ENCODE measurements around the gene ATP1B3.
"Not testable (repeated sequence)": the region's sequence is repeated elsewhere in the genome, so short reads cannot be mapped to it uniquely, and the experiment has no call there.

ATP1B3 gene

GRCh38 chr3:141878326-141878725 is 1.9 kb downstream of the ATP1B3 start:
- Histone ChIP-seq H3K4me3 (ENCODE audit: low read depth in 1 of 2, low read length in 1 of 2) (no peak overlapping the region), H3K4me1 (ENCODE audit: control insufficient read depth in 1 of 2, insufficient read depth in 1 of 2, low read depth in 1 of 2, low read length in 1 of 2) (peaks cover 13 to 17% of the 10 kb centered on the region in 2 experiments), H3K27ac (no peak overlapping the region), H3K27me3 (peaks cover 18% of the 10 kb centered on the region), H3K36me3 (no peaks in the 10 kb centered on the region), H3K9me3 (no peaks in the 10 kb centered on the region)
- no peak for TF ChIP-seq CTCF (IDR thresholded peaks at IDR 0.05)

- Histone ChIP-seq H3K27me3 (peaks cover 18% of the 10 kb centered on the region), H3K27ac (no peak overlapping the region), H3K9me3 (no peaks in the 10 kb centered on the region), H3K4me1 (ENCODE audit: control insufficient read depth in 1 of 2, insufficient read depth in 1 of 2, low read depth in 1 of 2, low read length in 1 of 2) (peaks cover 13 to 17% of the 10 kb centered on the region in 2 experiments), H3K36me3 (no peaks in the 10 kb centered on the region), H3K4me3 (ENCODE audit: low read depth in 1 of 2, low read length in 1 of 2) (no peak overlapping the region)
- TF ChIP-seq CTCF (IDR thresholded peaks at IDR 0.05), result no peak
Observed at GRCh38 chr3:141878817-141879216, 2.4 kb downstream of the ATP1B3 start.

GRCh38 chr3:141881702-141882101 is 5.3 kb downstream of the ATP1B3 start:
- H3K27me3 ChIP-seq, result peaks cover 15% of the 10 kb centered on the region
- no peaks in the 10 kb centered on the region for H3K36me3 ChIP-seq
- no peak overlapping the region for H3K27ac ChIP-seq
- H3K4me3 ChIP-seq (ENCODE audit: low read depth in 1 of 2, low read length in 1 of 2), result no peak overlapping the region
- H3K9me3 ChIP-seq, result no peaks in the 10 kb centered on the region
- no peak for TF ChIP-seq CTCF (IDR thresholded peaks at IDR 0.05)
- H3K4me1 ChIP-seq (ENCODE audit: control insufficient read depth in 1 of 2, insufficient read depth in 1 of 2, low read depth in 1 of 2, low read length in 1 of 2), result peaks cover 5 to 7% of the 10 kb centered on the region in 2 experiments

GRCh38 chr3:141887051-141887450 is 10.6 kb downstream of the ATP1B3 start:
- H3K4me1 ChIP-seq (ENCODE audit: control insufficient read depth in 1 of 2, insufficient read depth in 1 of 2, low read depth in 1 of 2, low read length in 1 of 2), result no peaks in the 10 kb centered on the region
- H3K4me3 ChIP-seq (ENCODE audit: low read depth in 1 of 2, low read length in 1 of 2), result no peak overlapping the region
- H3K27ac ChIP-seq, result no peak overlapping the region
- no peaks in the 10 kb centered on the region for H3K36me3 ChIP-seq
- no peaks in the 10 kb centered on the region for H3K9me3 ChIP-seq
- H3K27me3 ChIP-seq, result no peaks in the 10 kb centered on the region
- TF ChIP-seq CTCF (IDR thresholded peaks at IDR 0.05), result no peak

GRCh38 chr3:141888548-141888947 is 12.1 kb downstream of the ATP1B3 start:
- not testable (repeated sequence) for H3K4me1 ChIP-seq (ENCODE audit: control insufficient read depth in 1 of 2, insufficient read depth in 1 of 2, low read depth in 1 of 2, low read length in 1 of 2); H3K9me3 ChIP-seq; H3K27ac ChIP-seq; H3K4me3 ChIP-seq (ENCODE audit: low read depth in 1 of 2, low read length in 1 of 2); H3K36me3 ChIP-seq; H3K27me3 ChIP-seq

GRCh38 chr3:141894524-141895176 is 18.2 kb downstream of the ATP1B3 start:
- no peak for TF ChIP-seq CTCF (IDR thresholded peaks at IDR 0.05)
- Histone ChIP-seq H3K36me3 (no peaks in the 10 kb centered on the region), H3K4me3 (ENCODE audit: low read depth in 1 of 2, low read length in 1 of 2) (no peak overlapping the region), H3K27me3 (no peaks in the 10 kb centered on the region), H3K9me3 (no peaks in the 10 kb centered on the region), H3K4me1 (ENCODE audit: control insufficient read depth in 1 of 2, insufficient read depth in 1 of 2, low read depth in 1 of 2, low read length in 1 of 2) (no peaks in the 10 kb centered on the region), H3K27ac (no peak overlapping the region)

Measured in neutrophil (primary cell).